Stimulated activated CD8-positive, alpha-beta memory T cell treated with anti-CD3 and anti-CD28 coated beads, Interleukin-2, amount 100 ng/mL, for 1 hour (primary cell): ENCODE data around the gene MUC4.
"Not testable (repeated sequence)": the region's sequence is repeated elsewhere in the genome, so short reads cannot be mapped to it uniquely, and the experiment has no call there.

ENCODE experiments used
- DNase-seq, 2 donors: peaks; one replicate each; pipeline ENCODE4 v3.0.0-alpha.2; 2020; ENCODE audit warnings: low read depth in 2 of 2

Gene MUC4

DNA sequence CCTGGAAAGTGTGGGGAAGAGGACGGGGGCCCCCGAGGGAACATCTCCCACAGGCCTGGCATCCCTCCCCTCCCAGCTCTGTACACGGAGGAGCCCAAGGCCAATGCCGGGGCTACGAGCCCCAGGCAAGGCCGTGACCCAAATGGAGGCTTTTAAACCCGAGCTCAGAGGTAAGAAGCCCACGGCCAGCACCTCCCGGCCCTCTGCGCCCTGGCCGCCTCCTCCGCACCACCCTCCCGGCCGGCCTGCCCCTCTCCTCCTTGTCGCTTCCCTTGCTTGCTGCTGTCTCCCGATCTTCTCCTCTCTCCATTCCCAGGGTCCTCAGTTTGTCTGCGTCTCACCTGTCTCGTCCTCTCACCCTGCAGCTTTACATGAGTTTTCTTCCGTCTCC is 1.3 kb downstream of the MUC4 start:
- DNase-seq = no peak

DNA sequence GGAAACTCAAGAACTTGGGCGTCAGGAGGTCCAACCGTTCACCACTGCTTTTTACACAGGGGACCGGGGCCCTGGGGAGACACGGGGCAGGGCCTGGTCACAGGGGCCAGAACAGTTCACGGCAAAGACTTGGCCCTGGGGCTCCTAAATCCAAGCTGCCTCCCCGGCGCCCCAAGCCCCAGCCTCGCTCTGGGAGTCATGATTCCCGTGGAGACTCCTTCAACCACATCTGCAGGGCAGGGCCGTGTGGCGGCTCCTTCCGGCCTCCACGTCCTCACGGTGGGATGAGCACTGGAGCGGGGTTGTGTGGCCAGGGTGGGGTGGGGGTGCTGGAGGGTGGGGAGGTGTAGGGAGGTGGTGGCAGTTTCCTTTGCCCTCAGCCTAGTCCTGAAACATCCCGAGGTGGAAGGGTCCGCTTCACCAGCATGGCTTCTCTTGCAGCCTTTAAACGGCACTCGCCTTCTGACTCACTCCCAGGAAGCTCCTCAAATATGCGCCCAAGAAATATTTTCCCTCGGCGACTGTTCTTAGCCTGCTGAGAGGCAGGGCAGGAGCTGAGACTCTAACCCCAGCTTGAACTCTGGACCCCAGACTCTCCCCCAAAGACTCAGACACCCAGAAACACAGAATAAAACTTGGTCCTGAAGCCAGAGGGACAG is 1.8 kb downstream of the MUC4 start:
- DNase-seq = no peak

DNA sequence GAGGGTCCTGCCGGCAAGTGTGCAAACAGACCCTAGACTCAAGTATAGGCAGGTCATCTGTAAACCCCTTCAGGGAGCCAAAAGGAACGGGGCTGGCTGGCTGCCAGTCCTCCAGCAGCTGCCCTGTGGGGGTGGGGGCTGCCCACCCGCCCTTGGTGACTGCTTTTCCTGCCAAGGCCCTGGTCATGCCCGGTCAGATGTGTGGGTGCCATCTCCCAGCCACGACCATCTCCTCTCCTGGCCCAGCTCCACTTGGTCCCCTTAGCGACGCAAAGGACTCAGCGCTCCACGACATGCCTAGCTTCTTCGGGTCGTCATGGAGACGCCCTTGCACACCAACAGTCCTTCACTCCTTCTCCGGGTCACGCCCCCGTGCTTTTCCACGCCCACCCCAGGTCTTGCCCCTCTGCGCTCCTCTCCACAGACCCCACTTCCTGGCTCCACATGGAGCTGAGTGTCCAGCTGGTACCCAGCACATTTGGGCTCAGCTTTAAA is 2.4 kb downstream of the MUC4 start:
- DNase-seq = no peak

DNA sequence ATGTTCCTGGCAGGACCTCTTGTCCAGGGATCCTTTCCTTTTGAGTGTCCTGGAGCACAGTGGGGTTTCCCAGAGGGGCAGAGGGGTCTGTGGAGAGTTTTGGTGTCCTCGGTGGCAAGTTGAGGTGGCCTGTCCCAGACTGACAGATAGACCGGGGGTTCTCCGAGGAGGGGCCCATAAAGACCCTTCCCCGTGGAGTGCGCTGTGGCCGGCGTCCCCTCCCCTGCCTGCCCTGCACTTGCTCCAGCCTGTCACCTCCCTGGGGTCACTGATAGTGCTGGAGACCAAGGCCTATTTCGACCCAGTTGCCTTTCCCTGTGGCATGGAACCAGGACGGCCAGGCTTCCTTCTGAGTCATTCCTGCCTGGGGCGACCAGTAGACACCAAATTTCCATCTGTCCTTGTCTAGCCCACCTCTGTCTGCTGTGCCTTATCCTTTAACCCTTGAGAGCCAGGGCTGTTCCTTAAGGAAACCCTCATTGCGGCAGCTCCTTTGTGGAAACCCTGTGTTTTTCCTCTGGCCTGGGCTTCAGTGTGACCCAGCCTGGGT is 2.9 kb downstream of the MUC4 start:
- no peak for DNase-seq

DNA sequence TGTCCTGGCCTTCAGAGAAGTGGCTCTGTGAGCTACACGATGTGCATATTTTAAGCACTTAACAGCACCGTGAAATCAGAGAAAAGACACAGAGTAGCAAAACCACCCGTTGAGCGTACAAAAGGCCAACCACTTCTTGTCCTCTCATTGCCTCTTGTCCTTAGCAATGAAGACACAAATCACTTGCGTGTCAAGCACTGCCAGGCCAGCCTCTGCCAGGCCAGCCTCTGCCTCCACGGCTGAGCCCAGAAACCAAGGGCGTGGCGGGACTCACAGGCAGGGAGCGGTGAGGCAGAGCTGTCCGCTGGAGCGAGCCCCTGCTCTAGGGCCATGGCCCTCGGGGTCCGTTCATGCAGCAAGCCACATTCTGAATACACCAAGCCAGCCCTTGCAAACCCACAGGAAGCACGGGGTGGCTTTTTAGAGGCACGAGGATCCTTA is 4.0 kb downstream of the MUC4 start:
- DNase-seq = no peak

DNA sequence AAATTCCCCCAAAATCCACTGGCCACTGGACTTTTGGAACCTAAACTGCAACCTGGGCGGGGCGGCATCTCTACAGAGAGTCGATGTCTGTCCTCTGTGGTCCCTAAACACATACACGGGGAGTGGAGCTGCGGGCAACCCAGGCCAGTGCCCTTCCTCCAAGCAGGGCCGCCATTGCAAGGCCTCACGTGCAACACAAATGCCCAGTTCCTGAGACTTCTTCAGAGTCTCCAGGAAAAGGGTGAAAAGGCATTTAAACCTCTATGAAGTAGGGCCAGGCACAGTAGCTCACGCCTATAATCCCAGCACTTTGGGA is 4.9 kb downstream of the MUC4 start:
- no peak for DNase-seq

DNA sequence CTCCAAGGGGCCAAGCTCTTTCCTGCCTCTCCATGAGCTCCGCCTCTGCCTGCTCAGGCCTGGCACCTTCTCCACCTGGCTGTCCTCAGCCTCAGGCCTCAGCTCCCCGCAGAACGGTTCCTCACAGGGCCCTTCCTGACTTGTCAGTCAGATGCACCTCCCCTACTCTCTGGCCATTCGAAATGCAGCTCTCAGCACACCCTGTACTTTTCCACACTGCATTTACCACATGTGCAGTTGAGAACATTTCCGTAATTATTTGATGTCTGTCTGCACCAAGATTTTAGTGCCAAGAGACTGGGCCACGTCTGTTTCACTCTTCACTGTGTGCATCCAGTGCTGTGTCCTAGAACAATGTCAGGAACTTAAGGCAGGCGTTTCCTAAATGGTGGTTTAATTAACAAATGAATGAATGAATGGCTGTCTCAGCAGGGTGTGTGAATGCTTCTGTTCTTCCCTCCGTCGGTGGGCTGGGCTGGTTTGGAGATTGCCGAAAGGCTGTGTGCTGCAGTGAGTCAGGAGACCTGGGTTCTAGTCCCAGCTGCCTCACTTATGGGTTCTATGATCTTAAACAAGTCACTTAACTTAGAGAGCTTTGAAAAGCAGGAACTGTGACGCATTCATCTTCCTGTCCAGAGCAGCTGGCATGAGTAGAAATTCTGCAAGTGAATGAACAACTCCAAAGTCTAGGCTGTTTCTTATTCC is 5.4 kb downstream of the MUC4 start:
- no peak for DNase-seq

DNA sequence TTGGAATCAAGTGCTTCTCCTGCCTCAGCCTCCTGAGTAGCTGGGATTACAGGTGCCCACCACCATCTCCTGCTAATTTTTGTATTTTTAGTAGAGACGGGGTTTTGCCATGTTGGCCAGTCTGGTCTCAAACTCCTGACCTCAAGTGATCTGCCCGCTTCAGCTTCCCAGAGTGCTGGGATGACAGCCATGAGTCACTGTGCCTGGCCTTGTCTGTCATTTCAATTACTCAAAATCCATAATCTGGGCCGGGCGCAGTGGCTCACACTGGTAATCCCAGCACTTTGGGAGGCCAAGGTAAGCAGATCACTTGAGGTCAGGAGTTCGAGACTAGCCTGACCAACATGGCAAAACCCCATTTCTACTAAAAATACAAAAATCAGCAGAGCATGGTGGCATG is 6.1 kb downstream of the MUC4 start:
- not testable (repeated sequence) for DNase-seq

DNA sequence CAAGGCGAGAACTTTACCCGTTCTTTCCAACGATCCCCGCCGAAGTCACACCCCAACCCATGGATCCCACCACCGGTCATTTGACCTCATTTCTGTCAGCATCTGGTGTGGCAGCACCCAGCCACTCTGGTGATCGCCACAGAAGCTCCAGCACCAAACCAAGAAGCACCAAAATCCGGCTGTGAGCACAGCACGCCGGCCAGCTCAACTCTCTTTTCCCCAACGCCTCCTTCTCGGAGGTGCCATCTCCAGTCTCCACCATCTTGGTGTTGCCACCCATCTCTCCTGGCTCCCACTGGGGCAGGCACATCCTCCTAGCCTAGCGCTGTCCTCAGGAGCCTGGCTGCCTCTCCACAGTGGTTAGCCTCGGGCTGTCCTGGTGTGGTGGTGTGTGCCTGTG is 6.5 kb downstream of the MUC4 start:
- DNase-seq = no peak

DNA sequence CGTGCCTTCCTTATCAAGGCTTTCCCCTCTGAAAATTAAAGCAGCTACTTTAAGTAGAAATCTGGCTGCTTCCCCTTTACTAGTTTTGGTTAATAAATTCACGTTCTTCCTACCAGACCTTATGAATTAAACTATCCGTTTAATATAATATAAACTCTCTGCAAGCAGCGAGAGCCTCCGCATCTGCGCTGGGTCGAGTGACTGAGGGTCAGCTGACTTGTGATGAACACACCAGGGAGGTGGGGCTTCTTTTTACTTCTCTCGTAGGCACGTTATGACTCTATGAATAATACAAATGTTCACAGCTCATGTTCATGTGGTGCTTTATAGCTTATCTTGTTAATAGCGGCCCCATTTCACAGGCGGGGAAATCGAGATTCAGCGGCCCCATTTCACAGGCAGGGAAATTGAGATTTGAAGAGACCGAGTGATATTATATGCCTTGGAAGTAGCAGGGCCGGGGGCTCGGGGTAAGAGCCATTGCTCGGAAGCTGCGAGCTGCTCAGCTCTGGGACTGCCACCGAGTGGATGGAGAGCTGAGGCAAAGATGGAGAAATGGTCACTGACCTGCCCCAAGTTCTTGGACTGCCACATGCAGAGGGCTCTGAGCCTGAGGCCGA is 8.3 kb downstream of the MUC4 start:
- no peak for DNase-seq

DNA sequence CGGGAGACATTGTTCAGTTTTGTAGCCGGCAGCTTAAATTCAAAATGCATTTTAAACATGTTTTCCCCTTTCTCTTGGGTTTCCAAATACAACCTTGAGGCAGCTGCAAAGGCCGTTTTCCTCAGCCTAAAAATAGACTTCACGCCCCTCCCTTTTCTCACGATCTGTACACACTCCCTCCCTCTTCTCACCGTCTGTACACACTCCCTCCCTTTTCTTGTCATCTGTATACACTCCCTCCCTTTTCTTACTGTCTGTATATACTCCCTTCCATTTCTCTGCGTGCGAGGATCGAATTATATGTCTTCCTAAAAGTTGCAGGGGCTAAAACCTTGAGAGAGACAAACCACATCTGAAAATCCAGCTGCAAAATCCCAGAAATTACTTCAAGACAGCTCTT is 8.9 kb downstream of the MUC4 start:
- no peak for DNase-seq

DNA sequence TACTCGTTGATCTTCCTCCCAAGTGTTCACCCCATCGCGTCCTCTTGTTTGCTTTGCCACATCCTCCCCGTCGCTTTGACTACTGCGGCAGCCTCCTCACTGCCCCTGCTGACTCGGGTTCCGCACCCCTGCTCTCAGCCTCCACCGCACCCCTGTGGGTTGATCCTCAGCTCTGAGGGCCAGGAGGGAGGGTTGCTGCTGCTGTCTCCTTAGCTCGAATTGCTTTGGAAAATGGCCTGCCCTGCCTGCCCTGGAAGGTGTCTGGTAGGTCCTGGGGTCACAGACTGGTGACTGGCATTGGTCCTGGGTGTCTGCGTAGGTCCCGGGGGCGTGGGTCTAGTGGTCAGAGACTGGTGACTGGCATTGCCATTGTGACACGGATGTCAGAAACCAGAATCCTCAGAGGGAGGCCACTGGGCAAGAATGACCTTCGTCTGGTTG is 9.4 kb downstream of the MUC4 start:
- DNase-seq = no peak

DNA sequence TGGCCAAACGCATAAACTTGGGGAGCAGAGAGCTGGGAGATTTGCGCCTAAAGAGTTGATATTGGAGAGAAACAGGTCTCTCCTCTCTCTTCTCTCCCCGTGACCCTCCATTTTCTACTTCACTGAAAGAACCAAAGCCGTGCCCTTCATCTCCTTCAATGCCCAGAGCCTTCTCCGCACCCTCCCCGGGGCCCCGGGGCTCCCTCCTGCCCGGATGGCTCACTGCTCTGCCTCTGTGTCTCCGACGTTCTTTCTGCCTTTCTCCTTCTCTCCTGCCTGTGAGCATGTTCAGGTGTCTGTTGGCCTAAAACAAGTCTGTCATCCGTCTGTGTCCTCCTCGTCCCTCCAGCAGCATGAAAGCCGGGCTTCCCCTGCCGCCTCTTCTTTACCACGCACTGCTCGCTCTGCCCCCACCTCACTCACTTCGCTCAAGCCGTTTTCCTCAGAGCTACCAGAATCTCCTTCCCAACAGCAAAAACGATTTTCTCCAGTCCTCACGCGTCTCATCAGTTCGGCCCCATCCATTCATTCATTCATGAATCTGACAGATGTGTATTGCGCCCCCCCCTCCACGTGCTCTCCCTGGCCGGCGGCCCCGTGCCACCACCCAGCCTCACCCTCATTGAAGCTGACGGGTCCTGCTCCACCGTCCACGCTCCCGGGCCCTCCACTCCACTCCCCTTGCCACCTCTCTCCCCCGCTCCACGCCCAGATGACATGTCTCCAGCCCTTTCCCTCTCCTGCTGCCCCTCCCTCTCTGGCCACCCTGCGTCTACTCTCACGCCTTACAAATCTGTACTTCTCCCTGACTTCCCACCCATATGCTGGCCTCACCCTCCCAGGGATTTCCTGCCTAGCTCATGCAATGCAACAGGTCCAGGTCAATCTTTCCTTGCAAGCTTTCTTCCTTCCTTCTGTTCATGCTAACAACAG is 10.2 kb downstream of the MUC4 start:
- DNase-seq = no peak

DNA sequence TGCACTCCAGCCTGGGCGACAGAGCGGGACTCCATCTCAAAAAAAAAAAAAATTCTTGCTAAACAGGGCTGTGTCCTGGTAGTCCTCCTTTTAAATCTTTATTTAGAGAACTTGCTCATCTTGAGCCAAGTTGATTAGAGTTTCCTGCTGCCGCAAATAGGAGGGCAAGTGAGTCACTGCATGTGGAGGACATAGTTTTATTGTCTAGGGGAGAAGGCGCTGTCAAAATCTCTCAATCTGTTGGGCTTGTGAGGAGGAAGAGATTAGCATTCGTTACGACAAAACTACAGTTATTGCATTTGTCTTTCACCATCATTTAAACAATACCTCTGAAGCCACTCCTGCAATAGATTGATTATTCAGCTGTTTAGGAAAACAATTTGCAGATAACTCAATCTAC is 11.5 kb downstream of the MUC4 start:
- DNase-seq = no peak

DNA sequence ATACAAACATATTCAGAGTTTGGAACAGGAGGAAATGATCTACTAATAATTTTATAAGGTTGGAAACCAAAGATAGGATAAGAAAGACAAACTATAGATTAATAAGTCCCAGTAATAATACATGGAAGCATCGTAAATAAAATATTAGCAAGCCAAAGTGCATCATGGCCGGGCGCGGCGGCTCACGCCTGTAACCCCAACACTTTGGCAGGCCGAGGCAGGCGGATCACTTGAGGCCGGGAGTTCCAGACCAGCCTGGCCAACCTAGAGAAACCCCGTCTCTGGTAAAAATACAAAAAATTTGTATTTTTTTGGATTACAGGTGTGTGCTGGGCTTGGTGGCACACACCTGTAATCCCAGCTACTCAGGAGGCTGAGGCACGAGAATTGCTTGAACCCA is 14.9 kb downstream of the MUC4 start:
- DNase-seq = no peak

DNA sequence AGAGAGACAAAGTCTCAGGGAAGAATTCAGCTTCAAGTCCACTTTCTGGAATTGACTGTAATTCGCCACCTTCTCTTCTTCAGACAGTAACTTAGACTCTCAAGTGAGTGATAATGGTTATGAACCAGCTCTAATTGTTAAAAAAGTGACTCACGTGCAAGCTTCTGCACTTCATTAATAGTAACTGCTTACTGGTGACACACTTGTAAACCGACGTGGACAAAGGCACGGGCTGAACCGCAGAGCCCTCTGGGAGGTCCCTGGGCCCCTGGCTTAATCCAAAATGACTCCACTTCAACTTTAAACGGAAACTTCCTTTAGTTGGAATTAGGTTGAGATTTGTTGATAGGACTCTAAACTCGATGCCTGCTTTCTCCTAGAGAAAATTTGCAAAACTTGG is 17.0 kb downstream of the MUC4 start:
- no peak for DNase-seq

DNA sequence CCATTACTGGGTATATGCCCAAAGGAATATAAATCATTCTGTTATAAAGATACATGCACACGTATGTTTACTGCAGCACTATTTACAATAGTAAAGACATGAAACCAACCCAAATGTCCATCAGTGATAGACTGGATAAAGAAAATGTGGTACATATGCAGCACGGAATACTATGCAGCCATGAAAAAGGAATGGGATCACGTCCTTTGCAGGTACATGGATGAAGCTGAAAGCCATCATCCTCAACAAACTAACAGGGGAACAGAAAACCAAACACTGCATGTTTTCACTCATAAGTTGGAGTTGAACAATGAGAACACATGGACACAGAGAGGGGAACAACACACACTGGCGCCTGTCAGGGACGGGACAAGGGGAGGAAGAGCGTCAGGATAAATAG is 19.1 kb downstream of the MUC4 start:
- not testable (repeated sequence) for DNase-seq

DNA sequence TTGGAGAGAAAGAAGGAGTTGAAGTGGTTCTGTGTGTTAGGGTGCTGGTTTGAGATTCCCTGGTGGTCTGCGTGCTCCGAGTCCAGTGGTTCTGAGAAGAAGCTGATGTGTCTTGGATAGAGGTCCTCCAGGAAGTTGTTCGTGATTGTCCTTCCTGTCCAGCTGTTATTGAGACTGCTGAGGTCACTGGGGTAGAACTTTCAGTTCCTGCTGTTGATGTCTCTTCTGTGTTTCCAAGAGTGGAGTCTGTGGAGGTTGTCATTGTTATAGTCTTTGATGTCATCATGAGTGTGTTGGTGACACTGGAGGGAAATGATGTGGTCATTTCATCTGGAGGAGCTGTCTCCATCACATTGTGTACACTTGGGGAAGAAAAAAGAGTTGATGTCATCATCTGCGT is 20.8 kb downstream of the MUC4 start:
- no peak for DNase-seq

DNA sequence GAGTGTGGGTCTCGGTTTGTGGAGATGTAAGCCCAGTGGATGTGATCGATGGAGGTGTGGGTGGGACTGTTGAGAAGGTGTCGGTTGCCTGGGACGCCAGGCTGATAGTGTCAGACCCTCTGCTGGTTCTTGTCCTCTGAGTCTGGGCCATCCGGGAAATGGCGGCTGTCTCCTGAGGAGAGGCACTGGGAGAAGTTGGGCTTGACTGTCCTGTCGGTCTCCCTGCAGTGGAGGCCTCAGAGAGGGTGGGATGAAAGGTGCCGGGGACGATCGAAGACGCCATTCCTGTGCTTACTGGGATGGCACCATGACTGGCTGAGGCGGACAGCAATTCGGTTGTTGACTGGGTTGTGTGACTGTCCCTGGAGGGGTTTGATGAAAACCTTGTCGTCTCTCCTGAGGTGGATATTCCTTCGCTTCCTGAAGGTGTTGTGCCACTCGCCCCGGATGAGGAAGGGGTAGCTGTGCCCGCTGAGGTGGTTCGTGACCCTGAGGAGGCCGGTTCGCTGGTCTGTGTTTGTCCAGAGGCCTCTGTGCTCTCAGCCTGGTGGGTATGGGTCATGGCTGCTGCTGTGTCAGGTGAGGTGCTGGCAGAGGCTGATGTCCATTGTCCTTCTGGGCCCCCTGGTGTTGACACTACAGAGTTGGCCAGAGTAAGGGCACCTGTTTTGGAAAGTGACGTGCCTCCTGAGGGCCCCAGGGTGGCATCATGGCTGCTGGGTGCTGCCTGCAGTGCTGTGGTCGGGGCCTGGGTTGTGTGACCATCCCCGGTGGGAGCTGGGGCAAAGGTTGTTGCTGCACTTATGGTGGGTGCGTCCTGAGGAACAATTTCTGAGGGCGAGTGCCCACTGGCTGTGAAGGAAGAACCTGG is 22.8 kb downstream of the MUC4 start:
- no peak for DNase-seq

DNA sequence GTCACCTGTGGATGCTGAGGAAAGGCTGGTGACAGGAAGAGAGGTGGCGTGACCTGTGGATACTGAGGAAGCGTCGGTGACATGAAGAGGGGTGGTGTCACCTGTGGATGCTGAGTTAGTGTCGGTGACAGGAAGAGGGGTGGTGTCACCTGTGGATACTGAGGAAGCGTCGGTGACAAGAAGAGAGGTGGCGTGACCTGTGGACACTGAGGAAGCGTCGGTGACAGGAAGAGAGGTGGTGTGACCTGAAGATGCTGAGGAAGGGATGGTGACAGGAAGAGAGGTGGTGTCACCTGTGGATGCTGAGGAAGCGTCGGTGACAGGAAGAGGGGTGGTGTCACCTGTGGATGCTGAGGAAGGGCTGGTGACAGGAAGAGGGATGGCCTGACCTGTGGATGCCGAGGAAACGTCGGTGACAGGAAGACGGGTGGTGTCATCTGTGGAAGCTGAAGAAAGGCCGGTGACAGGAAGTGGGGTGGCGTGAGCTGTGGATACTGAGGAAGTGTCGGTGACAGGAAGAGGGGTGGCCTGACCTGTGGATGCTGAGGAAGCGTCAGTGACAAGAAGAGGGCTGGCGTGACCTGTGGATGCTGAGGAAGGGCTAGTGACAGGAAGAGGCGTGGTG is 25.8 kb downstream of the MUC4 start:
- not testable (repeated sequence) for DNase-seq
